D721Med (cell line): Measurements from ENCODE around the gene KLHL1.

Experiments used
- DNase-seq: peaks from one replicate; pipeline ENCODE4 v3.0.0; 2011; ENCODE audit warnings: low spot score; ENCODE audit not compliant: insufficient read length
- FAIRE-seq: peaks from 2 replicates; lab custom pipeline; 2011; peaks lifted over from hg19 to GRCh38; lab: Jason Lieb, UNC
- CTCF ChIP-seq: IDR thresholded peaks from 2 replicates; pipeline ENCODE4 v1.5.1; 2012; ENCODE audit warnings: mild to moderate bottlenecking, control low read depth; ENCODE audit not compliant: insufficient read depth; ENCODE audit errors: missing control alignments

Gene KLHL1

GRCh38 chr13:70016116-70016515 lies 92.1 kb downstream of the KLHL1 start:
- no peak for FAIRE-seq
- TF ChIP-seq CTCF = no peak
- no peak for DNase-seq

- DNase-seq (no peak), FAIRE-seq (no peak)
- no peak for TF ChIP-seq CTCF
These were observed 93.9 kb downstream of the KLHL1 start for GRCh38 chr13:70014337-70014736.

GRCh38 chr13:69999875-70000274 lies 108.4 kb downstream of the KLHL1 start:
- no peak for TF ChIP-seq CTCF
- DNase-seq (no peak), FAIRE-seq (no peak)

- DNase-seq (no peak), FAIRE-seq (no peak)
- TF ChIP-seq CTCF = no peak
These were observed 111.2 kb downstream of the KLHL1 start for GRCh38 chr13:69997061-69997460.

- FAIRE-seq (no peak), DNase-seq (no peak)
- TF ChIP-seq CTCF = no peak
These were observed 127.5 kb downstream of the KLHL1 start for GRCh38 chr13:69980799-69981198.

GRCh38 chr13:69975496-69975895 lies 132.8 kb downstream of the KLHL1 start:
- DNase-seq (no peak), FAIRE-seq (no peak)
- no peak for TF ChIP-seq CTCF

- TF ChIP-seq CTCF = no peak
- FAIRE-seq = no peak
- DNase-seq = no peak
These were observed 137.7 kb downstream of the KLHL1 start for GRCh38 chr13:69970520-69970919.
